IPS-NIHi7 (cell line): ENCODE data around the gene LMNA.
"Not testable (repeated sequence)": the region's sequence is repeated elsewhere in the genome, so short reads cannot be mapped to it uniquely, and the experiment has no call there.

Source experiments
- DNase-seq: peaks from one replicate; pipeline ENCODE4 v3.0.0; 2012; ENCODE audit warnings: mixed read lengths; ENCODE audit errors: extremely low spot score

LMNA gene

DNA sequence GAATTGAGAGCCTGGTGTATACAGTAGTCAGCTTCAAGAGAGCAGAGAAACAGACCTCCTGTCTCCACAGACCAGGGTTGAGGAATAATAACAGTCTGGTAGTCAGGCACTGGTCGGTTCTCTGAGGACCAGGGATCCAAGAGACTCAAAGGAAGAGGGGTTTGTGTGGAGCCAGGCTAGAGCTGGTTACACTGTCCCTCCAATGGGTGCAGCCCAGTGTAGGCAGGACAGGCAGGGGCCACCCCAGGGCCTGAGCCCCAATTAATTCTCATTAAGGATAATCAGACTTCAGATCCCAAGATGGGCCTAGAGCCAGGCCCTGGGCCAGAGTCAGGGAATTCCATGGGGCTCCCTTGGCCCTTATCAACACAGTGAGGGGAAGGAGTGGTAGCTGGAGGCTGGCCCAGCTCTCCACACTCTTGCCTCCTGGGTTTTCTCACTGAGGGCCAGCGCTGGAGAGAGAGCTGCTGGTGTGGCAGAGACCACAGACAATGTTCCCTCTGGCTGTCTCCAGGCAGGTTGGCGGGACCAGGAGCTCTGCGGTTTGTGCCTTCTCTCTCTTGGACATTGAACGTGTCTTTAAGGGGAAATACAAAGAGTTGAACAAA lies 48.0 kb downstream of the LMNA start:
- DNase-seq: no peak

DNA sequence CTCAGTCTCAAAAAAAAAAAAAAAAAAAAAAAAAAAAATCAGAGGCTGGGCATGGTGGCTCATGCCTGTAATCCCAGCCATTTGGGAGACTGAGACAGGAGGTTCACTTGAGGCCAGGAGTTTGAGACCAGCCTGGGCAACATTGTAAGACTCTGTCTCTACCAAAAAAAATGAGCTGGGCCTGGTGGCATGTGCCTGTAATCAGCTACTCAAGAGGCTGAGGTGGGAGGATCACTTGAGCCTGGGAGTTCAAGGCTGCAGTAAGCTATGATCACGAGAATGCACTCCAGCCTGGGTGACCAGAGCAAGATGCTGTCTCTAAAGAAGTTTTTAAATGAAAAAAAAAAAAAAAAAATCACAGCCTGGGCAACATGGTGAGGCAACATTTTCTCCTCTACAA lies 49.2 kb downstream of the LMNA start:
- DNase-seq: no peak

- DNase-seq: no peak
Observed at GRCh38 chr1:156164125-156164831, 49.8 kb downstream of the LMNA start.

- DNase-seq: no peak
Observed at GRCh38 chr1:156165083-156165482, 50.6 kb downstream of the LMNA start.

GRCh38 chr1:156167536-156167935 lies 53.0 kb downstream of the LMNA start:
- DNase-seq: no peak

DNA sequence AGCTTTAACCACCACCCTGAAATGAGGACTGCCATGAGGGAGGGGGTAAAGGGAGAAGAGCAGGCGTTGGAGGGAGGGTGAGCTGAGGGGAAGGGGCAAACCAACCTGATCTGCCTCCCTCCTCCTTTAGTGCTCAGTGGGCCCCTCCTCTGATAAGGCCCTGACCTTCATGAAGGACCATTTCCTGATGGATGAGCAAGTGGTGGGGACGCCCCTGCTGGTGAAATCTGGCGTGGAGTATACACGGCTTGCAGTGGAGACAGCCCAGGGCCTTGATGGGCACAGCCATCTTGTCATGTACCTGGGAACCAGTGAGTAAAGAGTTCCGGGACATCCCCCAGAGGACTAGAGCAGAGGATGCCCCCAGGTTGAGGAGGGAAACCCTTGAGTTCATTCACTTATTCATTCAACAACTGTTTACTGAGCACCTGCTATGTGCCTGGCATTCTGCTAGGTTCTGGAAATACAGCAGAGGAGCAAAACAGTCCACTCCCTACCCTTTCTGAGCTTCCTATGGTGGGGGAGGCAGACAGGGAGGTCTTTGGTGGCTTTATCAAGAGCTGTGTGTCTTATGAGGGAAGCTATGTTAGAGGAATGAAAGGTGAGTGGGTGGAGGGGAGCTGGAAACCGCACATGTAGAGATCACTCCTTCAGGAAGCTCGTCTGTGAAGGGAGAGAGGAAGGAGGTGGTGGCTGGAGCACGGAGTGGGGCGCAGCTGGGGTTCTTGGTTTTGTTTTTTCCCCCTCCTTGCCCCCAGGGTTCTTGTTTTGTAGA lies 58.4 kb downstream of the LMNA start:
- peak; percentile 48 for DNase-seq

- no peak for DNase-seq
Observed at GRCh38 chr1:156176610-156177210, 62.2 kb downstream of the LMNA start.

GRCh38 chr1:156177919-156178654 lies 63.6 kb downstream of the LMNA start:
- DNase-seq: no peak

DNA sequence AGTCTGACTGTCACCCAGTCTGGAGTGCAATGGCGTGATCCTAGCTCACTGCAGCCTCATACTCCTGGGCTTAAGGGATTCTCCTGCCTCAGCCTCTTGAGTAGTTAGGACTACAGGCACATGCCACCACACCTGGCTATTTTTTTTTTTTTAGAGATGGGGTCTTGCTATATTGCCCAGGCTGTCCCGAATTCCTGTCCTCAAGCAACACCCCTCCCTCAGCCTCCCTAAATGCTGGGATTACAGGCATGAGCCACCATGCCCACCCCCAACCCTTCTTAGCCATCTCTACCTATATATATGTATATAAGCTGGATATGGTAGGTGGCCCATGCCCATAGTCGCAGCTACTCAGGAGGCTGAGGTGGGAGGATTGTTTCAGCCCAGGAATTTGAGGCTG lies 66.0 kb downstream of the LMNA start:
- no peak for DNase-seq

DNA sequence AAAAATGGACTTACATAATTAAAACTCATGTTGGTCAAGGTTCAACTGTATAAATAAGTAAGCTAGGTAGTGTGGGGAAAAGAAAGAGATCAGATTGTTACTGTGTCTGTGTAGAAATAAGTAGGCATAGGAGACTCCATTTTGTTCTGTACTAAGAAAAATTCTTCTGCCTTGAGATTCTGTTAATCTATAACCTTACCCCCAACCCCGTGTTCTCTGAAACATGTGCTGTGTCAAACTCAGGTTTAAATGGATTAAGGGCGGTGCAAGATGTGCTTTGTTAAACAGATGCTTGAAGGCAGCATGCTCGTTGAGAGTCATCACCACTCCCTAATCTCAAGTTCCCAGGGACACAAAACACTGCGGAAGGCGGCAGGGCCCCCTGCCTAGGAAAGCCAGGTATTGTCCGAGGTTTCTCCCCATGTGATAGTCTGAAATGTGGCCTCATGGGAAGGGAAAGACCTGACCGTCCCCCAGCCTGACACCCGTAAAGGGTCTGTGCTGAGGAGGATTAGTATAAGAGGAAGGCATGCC lies 66.9 kb downstream of the LMNA start:
- DNase-seq: not testable (repeated sequence)

DNA sequence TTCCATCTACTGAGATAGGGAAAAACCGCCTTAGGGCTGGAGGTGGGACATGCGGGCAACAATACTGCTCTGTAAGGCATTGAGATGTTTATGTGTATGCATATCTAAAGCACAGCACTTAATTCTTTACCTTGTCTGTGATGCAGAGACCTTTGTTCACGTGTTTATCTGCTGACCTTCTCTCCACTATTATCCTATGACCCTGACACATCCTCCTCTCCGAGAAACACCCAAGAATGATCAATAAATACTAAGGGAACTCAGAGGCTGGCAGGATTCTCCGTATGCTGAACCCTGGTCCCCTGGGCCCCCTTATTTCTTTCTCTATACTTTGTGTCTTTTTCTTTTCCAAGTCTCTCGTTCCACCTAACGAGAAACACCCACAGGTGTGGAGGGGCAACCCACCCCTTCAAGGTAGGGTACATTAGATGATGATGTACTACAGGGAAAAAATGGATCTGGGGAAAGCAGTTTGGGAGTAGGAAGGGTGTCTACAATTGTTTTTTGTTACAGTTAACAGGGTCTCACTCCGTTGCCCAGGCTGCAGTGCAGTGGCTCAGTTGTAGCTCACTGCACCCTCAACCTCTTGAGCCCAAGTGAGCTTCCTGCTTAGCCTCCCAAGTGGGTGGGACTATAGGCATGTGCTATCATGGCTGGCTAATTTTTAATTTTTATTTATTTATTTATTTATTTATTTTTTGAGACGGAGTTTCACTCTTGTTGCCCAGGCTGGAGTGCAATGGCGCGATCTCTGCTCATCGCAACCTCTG lies 67.7 kb downstream of the LMNA start:
- DNase-seq: not testable (repeated sequence)

- not testable (repeated sequence) for DNase-seq
Observed at GRCh38 chr1:156186347-156187177, 72.1 kb downstream of the LMNA start.
